Activated naive CD4-positive, alpha-beta T cell treated with anti-CD3 and anti-CD28 coated beads, Interleukin-2, amount 10 ng/mL, durations not matched to agents 7 days and 5 days (primary cell): Measurements from ENCODE around the gene GRB10.
A peak's percentile ranks its signal among the peaks of the same experiment; 100 is the strongest.

Source experiments
- CTCF ChIA-PET: fragments of 350-600 bp; sonication (Branson Sonifier 250); formaldehyde crosslinking; loops from one replicate; lab custom pipeline; 2021; ENCODE audit warnings: antibody characterized with exemption; lab: Charles Lee
- DNase-seq: peaks from one replicate; pipeline ENCODE4 v3.0.0-alpha.2; 2020
- H3K27ac Mint-ChIP-seq: one replicate; pipeline ENCODE4 v1.8.0; 2021; ENCODE audit warnings: mild to moderate bottlenecking, moderate library complexity, mixed read lengths
- H3K27me3 Mint-ChIP-seq: one replicate; pipeline ENCODE4 v1.8.0; 2021; ENCODE audit warnings: mild to moderate bottlenecking, mixed read lengths
- H3K36me3 Mint-ChIP-seq: one replicate; pipeline ENCODE4 v1.8.0; 2021; ENCODE audit warnings: mixed read lengths
- H3K4me1 Mint-ChIP-seq: one replicate; pipeline ENCODE4 v1.8.0; 2021; ENCODE audit warnings: mixed read lengths
- H3K4me3 Mint-ChIP-seq: one replicate; pipeline ENCODE4 v1.8.0; 2021; ENCODE audit warnings: mild to moderate bottlenecking, moderate library complexity, mixed read lengths
- H3K9me3 Mint-ChIP-seq: one replicate; pipeline ENCODE4 v1.8.0; 2021; ENCODE audit warnings: mixed read lengths

Gene GRB10

GRCh38 chr7:50672045-50672444 lies 110.7 kb downstream of the GRB10 start:
- Mint-ChIP-seq H3K36me3 (no peaks in the 10 kb centered on the region), H3K4me1 (peaks cover 11% of the 10 kb centered on the region), H3K27ac (no peak overlapping the region), H3K27me3 (peaks cover 18% of the 10 kb centered on the region), H3K4me3 (no peak overlapping the region), H3K9me3 (no peaks in the 10 kb centered on the region)
- CTCF ChIA-PET = interaction anchor here (1.1 to 2.5 kb wide), 4 partner anchors 58 to 469 kb away, joined by 3 to 12 read pairs (median 5); no protein-coding TSS in a partner anchor
- no peak for DNase-seq

- H3K4me3 Mint-ChIP-seq = no peak overlapping the region
- H3K36me3 Mint-ChIP-seq = no peaks in the 10 kb centered on the region
- CTCF ChIA-PET = interaction anchor here (1.2 to 2.5 kb wide), 4 partner anchors 8 to 203 kb away, joined by 3 to 12 read pairs (median 5); no protein-coding TSS in a partner anchor
- peaks cover 18% of the 10 kb centered on the region for H3K27me3 Mint-ChIP-seq
- no peak overlapping the region for H3K27ac Mint-ChIP-seq
- no peaks in the 10 kb centered on the region for H3K9me3 Mint-ChIP-seq
- peaks cover 11% of the 10 kb centered on the region for H3K4me1 Mint-ChIP-seq
- no peak for DNase-seq
Measured at GRCh38 chr7:50671386-50671785, 111.3 kb downstream of the GRB10 start.

DNA sequence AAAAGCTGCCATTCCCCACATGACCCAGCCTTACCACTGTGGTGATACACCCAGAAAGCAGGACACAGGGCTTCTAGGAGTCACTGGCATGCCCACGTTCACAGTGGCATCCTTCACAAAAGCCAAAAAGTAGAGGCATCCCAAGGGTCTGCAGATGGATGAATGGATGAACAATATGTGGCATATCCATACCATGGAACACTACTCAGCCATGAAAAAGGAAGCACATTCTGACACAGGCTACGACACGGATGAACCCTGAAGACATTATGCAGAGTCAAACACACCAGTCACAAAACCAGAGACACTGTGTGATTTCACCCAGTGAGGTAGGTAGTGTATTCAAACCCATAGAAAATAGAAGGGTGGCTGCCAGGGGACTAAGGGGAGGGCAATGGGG lies 112.8 kb downstream of the GRB10 start:
- H3K4me1 Mint-ChIP-seq = peaks cover 17% of the 10 kb centered on the region
- peaks cover 18% of the 10 kb centered on the region for H3K27me3 Mint-ChIP-seq
- no peak overlapping the region for H3K27ac Mint-ChIP-seq
- H3K36me3 Mint-ChIP-seq = no peaks in the 10 kb centered on the region
- H3K9me3 Mint-ChIP-seq = no peaks in the 10 kb centered on the region
- H3K4me3 Mint-ChIP-seq = no peak overlapping the region
- DNase-seq = no peak
- CTCF ChIA-PET = no interaction called here

GRCh38 chr7:50667789-50668226 lies 114.9 kb downstream of the GRB10 start:
- no peak overlapping the region for H3K27ac Mint-ChIP-seq
- H3K9me3 Mint-ChIP-seq = no peaks in the 10 kb centered on the region
- no peak overlapping the region for H3K4me3 Mint-ChIP-seq
- H3K4me1 Mint-ChIP-seq = peaks cover 29% of the 10 kb centered on the region
- H3K27me3 Mint-ChIP-seq = peaks cover 12% of the 10 kb centered on the region
- DNase-seq = no peak
- CTCF ChIA-PET = no interaction called here
- no peaks in the 10 kb centered on the region for H3K36me3 Mint-ChIP-seq

- CTCF ChIA-PET = no interaction called here
- no peak for DNase-seq
- H3K4me3 Mint-ChIP-seq = no peak overlapping the region
Measured at GRCh38 chr7:50667338-50667737, 115.4 kb downstream of the GRB10 start.

DNA sequence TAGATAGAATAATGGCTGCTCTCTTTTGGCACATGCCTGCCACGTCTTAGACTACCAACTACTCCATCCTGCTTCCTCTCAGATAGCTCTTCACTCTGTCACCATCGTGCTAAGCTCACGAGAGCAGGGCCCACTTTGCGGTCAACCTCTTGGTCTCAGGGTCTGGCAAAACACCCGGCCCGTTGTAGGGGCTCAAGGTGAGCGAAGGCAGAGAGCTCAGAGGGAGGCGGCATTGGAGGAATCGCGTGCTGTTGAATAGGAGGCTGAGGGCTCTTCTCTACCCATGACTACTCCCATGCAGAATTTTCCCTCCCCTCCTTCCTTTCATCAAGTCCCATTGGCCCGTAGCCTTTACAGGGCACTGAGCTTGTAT lies 116.6 kb downstream of the GRB10 start:
- peaks cover 6% of the 10 kb centered on the region for H3K27me3 Mint-ChIP-seq
- H3K4me3 Mint-ChIP-seq = no peak overlapping the region
- H3K9me3 Mint-ChIP-seq = no peaks in the 10 kb centered on the region
- H3K27ac Mint-ChIP-seq = no peak overlapping the region
- no peak for DNase-seq
- peaks cover 44% of the 10 kb centered on the region for H3K4me1 Mint-ChIP-seq
- H3K36me3 Mint-ChIP-seq = no peaks in the 10 kb centered on the region
- CTCF ChIA-PET = interaction anchor here (1.0 kb wide), 1 partner anchor 11 kb away, joined by 3 read pairs; no protein-coding TSS in a partner anchor

More at GRCh38 chr7:50667338-50667737, 115.4 kb downstream of the GRB10 start:
- peaks cover 32% of the 10 kb centered on the region for H3K4me1 Mint-ChIP-seq
- H3K36me3 Mint-ChIP-seq = no peaks in the 10 kb centered on the region
- peaks cover 10% of the 10 kb centered on the region for H3K27me3 Mint-ChIP-seq
- H3K9me3 Mint-ChIP-seq = no peaks in the 10 kb centered on the region
- no peak overlapping the region for H3K27ac Mint-ChIP-seq

- CTCF ChIA-PET = interaction anchor here (1.0 kb wide), 1 partner anchor 11 kb away, joined by 3 read pairs; no protein-coding TSS in a partner anchor
- Mint-ChIP-seq H3K9me3 (no peaks in the 10 kb centered on the region), H3K36me3 (no peaks in the 10 kb centered on the region), H3K27me3 (peaks cover 6% of the 10 kb centered on the region), H3K27ac (peak overlapping the region; percentile 61), H3K4me3 (no peak overlapping the region), H3K4me1 (peaks cover 50% of the 10 kb centered on the region)
- DNase-seq = no peak
Measured at GRCh38 chr7:50665403-50666123, 117.1 kb downstream of the GRB10 start.

DNA sequence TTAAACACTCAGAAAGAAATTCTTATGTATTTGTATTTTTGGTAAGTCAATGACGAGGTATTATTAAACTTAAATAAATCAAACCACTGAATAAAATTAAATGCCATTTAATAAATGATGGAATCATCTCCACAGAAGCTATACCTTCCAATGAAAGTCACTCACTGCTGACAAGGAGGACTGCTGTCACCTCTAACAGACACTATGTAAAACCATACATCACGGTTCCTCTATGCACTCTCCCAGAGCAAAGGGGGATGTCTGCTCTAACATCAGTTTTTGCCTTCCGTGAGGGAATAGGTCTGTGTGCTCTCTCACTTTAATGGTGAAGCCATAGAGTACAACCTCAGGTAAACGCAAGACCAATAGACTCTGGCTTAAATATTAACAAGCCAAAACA lies 117.8 kb downstream of the GRB10 start:
- Mint-ChIP-seq H3K9me3 (no peaks in the 10 kb centered on the region), H3K4me3 (no peak overlapping the region), H3K27me3 (peaks cover 6% of the 10 kb centered on the region), H3K4me1 (peaks cover 56% of the 10 kb centered on the region), H3K36me3 (peaks cover 2% of the 10 kb centered on the region), H3K27ac (peak overlapping the region; percentile 61)
- CTCF ChIA-PET = no interaction called here
- no peak for DNase-seq

GRCh38 chr7:50664461-50664922 lies 118.2 kb downstream of the GRB10 start:
- Mint-ChIP-seq H3K9me3 (no peaks in the 10 kb centered on the region), H3K36me3 (peaks cover 2% of the 10 kb centered on the region), H3K4me3 (no peak overlapping the region), H3K27ac (peak overlapping the region; percentile 61), H3K4me1 (peaks cover 60% of the 10 kb centered on the region), H3K27me3 (peaks cover 6% of the 10 kb centered on the region)
- CTCF ChIA-PET = interaction anchor here (1.1 kb wide), 1 partner anchor 54 kb away, joined by 3 read pairs; no protein-coding TSS in a partner anchor
- peak; percentile 33 for DNase-seq

DNA sequence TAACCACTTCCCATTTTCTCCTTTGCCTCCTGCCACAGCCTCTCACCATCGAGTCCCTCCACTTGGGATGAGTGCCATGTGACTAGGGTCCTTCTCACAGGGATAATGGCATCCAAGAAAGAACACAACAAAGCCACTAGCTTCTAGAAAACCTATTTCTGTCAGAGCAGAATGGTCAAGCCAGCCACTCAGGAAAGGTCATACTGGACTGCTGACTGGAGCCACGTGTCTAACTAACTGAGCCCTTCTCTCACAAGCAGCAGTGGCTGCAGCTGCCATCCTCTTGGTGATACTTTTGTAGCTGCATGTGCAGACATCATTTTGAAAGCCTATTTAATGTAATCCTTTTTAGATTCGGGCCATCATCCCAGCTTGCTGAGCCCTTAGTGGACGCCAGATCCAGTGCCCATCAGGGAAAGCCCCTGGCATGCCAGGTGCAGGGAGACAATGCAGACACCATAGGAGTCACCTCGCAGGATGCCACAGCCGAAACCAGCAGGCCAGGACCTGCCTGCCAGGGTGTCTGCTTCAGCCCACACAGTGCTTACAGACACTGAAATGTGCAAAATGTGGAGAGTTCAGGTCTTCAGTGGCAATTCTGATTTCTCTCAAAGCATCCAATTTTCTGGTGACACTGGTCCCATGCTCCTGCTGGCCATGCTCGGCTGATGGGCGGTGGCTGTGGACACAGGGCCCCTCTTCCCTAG lies 119.1 kb downstream of the GRB10 start:
- H3K36me3 Mint-ChIP-seq = peaks cover 2% of the 10 kb centered on the region
- H3K4me1 Mint-ChIP-seq = peaks cover 69% of the 10 kb centered on the region
- no peaks in the 10 kb centered on the region for H3K9me3 Mint-ChIP-seq
- peaks cover 6% of the 10 kb centered on the region for H3K27me3 Mint-ChIP-seq
- no peak overlapping the region for H3K4me3 Mint-ChIP-seq
- CTCF ChIA-PET = interaction anchor here (1.1 kb wide), 1 partner anchor 53 kb away, joined by 3 read pairs; no protein-coding TSS in a partner anchor
- no peak for DNase-seq
- peak overlapping the region; percentile 83 for H3K27ac Mint-ChIP-seq

DNA sequence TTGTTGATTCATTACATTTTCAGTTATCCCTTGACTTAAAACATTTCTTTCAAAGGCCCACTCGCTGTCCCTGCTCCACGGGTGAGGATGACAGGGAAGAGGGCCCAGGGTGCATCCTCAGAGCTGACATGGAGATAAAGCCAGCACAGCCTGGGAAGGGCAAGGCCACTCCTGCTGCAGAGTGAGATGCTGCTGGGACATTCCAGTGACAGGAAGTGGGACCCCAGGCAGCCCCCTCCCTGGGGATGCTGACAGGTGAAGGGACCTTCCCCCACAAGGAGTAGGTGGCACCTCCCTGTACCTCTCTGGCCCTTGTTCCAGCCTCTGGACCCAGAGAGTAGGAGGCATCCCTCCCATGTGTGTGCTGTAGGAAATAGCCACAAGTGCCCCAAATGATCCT lies 119.7 kb downstream of the GRB10 start:
- peaks cover 2% of the 10 kb centered on the region for H3K36me3 Mint-ChIP-seq
- peaks cover 69% of the 10 kb centered on the region for H3K4me1 Mint-ChIP-seq
- no peak overlapping the region for H3K4me3 Mint-ChIP-seq
- DNase-seq = no peak
- CTCF ChIA-PET = interaction anchor here (0.7 to 1.4 kb wide), 3 partner anchors 14 to 48 kb away, joined by 3 to 4 read pairs (median 4); no protein-coding TSS in a partner anchor
- peaks cover 6% of the 10 kb centered on the region for H3K27me3 Mint-ChIP-seq
- H3K27ac Mint-ChIP-seq = peak overlapping the region; percentile 89
- no peaks in the 10 kb centered on the region for H3K9me3 Mint-ChIP-seq

DNA sequence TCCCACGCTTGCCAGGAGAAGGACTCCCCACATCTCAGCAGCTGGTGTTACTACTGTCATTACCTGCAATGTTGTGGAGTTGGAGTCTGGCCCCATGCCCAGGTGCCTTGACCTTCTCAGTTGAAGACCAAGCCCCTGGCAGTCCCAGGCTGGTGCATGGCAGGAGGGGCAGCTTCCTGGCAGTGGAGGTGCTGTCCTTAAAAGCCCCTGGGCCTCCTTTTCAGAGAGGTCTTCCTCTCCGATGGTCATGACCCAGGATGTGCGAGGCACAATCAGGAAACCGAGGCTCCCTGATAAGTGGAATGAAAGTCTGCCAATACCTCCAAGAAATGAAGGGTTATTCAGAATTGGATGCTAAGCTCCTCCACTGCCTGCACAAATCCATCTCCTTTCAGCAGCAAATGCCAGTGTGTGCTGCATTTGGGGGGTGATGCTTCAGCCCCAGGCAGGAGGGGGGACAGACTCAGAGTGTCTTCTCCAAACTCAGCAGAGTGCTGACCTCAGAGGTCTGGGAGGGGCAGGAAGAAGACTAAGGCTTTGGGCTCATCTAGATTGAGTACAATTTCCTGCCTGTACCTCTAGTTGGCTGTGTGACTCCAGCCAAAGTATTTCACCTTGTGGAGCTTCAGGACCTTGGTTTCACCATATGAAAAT lies 120.5 kb downstream of the GRB10 start:
- CTCF ChIA-PET = interaction anchor here (0.7 to 2.0 kb wide), 10 partner anchors 15 to 570 kb away, joined by 3 to 8 read pairs (median 4); no protein-coding TSS in a partner anchor
- peaks cover 69% of the 10 kb centered on the region for H3K4me1 Mint-ChIP-seq
- H3K27me3 Mint-ChIP-seq = peaks cover under 1% of the 10 kb centered on the region
- H3K27ac Mint-ChIP-seq = peak overlapping the region; percentile 89
- no peaks in the 10 kb centered on the region for H3K9me3 Mint-ChIP-seq
- H3K36me3 Mint-ChIP-seq = peaks cover 2% of the 10 kb centered on the region
- H3K4me3 Mint-ChIP-seq = peak overlapping the region; percentile 29
- peak; percentile 60 for DNase-seq

DNA sequence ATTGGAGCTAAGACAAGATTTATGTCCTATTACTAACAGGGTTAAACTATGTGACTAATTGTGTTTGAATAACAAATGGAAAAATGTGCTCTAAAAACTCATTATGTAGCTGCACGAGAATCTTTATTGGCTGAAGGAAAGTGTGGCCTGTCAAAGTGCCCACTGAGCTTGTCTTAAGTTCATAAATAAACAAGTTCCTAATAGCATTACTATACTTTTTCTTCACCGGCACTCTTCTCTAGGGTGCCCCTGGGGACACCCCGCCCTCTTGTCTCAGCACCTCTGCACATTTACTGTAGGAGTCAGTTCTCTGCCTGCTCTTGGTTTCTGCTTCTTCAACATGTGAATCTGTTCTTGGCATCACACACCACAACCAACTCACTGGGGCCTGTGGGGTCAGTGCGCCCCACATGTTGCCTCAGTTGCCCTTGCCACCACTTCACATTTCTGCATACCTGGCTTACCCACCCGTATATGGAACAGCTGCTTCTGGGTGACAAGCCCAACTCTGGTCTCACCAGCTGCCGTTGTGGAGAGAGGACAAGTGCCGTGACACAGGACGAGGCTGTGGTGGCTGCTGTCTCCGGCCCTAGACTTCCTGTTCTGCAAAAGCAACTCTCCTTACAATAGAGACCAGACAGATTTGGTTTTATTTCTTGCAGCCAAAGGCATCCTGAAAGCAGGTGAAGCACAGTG lies 121.2 kb downstream of the GRB10 start:
- peaks cover 69% of the 10 kb centered on the region for H3K4me1 Mint-ChIP-seq
- CTCF ChIA-PET = interaction anchor here (1.0 to 2.0 kb wide), 8 partner anchors 20 to 569 kb away, joined by 3 to 8 read pairs (median 4); no protein-coding TSS in a partner anchor
- H3K4me3 Mint-ChIP-seq = peak overlapping the region; percentile 29
- peak overlapping the region; percentile 89 for H3K27ac Mint-ChIP-seq
- peak; percentile 57 for DNase-seq
- no peaks in the 10 kb centered on the region for H3K27me3 Mint-ChIP-seq
- H3K36me3 Mint-ChIP-seq = peaks cover 2% of the 10 kb centered on the region
- H3K9me3 Mint-ChIP-seq = no peaks in the 10 kb centered on the region
